Tibial nerve (tissue), 4 donors: ENCODE results near the gene DCDC1. TPM values are rescaled to one million over a fixed set of nuclear protein-coding genes. Genes with fewer than 3 reads are reported as not detected.

Experiments
- DNase-seq, 2 donors: peaks; one replicate each; pipeline ENCODE4 v3.0.0-alpha.2; 2019; ENCODE audit warnings: low spot score in 2 of 2
- H3K27ac ChIP-seq, 4 donors: fragments of 200-600 bp; sonication (generic) in 3 of 4; one replicate each; pipeline ENCODE4 v1.5.1; 2017 to 2019; ENCODE audit warnings: mild to moderate bottlenecking in 1 of 4
- H3K27me3 ChIP-seq, 2 donors: fragments of 200-600 bp; sonication (generic) in 1 of 2; one replicate each; pipeline versions ENCODE4 v1.5.1 to v1.6.0; 2017 to 2019
- H3K36me3 ChIP-seq, 3 donors: fragments of 200-600 bp; sonication (generic); one replicate each; pipeline ENCODE4 v1.5.1; 2018 to 2019
- H3K4me1 ChIP-seq, 4 donors: fragments of 200-600 bp; sonication (generic) in 3 of 4; one replicate each; pipeline ENCODE4 v1.5.1; 2017 to 2019
- H3K4me3 ChIP-seq, 4 donors: fragments of 200-600 bp; sonication (generic) in 3 of 4; one replicate each; pipeline ENCODE4 v1.5.1; 2017 to 2019; ENCODE audit warnings: mild to moderate bottlenecking in 1 of 4, moderate library complexity in 1 of 4
- H3K9me3 ChIP-seq, 4 donors: fragments of 200-600 bp; sonication (generic) in 3 of 4; one replicate each; pipeline ENCODE4 v1.5.1; 2017 to 2019
- CTCF ChIP-seq, 5 experiments: fragments of 200-600 bp in 3 of 5; fragments of 450-650 bp in 2 of 5; sonication (generic) in 3 of 5; IDR thresholded peaks; one replicate each; pipeline ENCODE4 v1.5.1; 2016 to 2019; ENCODE audit warnings: antibody characterized with exemption in 5 of 5, mild to moderate bottlenecking in 3 of 5, moderate library complexity in 2 of 5
- EP300 ChIP-seq, 2 donors: sonication (generic); formaldehyde crosslinking; IDR thresholded peaks; one replicate each; pipeline ENCODE4 v1.6.1; 2017; ENCODE audit warnings: antibody characterized with exemption in 2 of 2, mild to moderate bottlenecking in 1 of 2
- POLR2A ChIP-seq, 2 donors: fragments of 450-650 bp; IDR thresholded peaks; one replicate each; pipeline ENCODE4 v1.6.1; 2017; ENCODE audit warnings: antibody characterized with exemption in 2 of 2, mild to moderate bottlenecking in 2 of 2, moderate library complexity in 2 of 2
- WGBS, 2 donors: methylation state at CpG; one replicate each; pipeline ENCODE4 v1.1.5; 2018; 5-methylcytosine and 5-hydroxymethylcytosine counted together
- total RNA-seq, 4 donors: library from RNA; depleted of rRNA; stranded (reverse); fragments of >200 nt; gene quantifications; one replicate each; pipeline ENCODE4 v1.1.0, GENCODE V29; 2016

The DCDC1 gene
- total RNA-seq, 4 donors from 2014 or later: 1.1 to 6.1 (median 1.9) TPM

- DNase-seq: no peak
- Histone ChIP-seq H3K27ac (no peak overlapping the region), H3K27me3 (no peaks in the 10 kb centered on the region), H3K4me3 (no peak overlapping the region), H3K36me3 (no peaks in the 10 kb centered on the region), H3K9me3 (no peaks in the 10 kb centered on the region), H3K4me1 (no peaks in the 10 kb centered on the region)
- 89 to 92% methylated on average over 3 of the region's 3 CpGs for WGBS, 2 donors
- TF ChIP-seq EP300 (IDR thresholded peaks at IDR 0.05) (no peak), POLR2A (IDR thresholded peaks at IDR 0.05) (no peak), CTCF (IDR thresholded peaks at IDR 0.05) (no peak)
Measured at GRCh38 chr11:30926130-30926529, 443.4 kb downstream of the DCDC1 start.

GRCh38 chr11:30921811-30922210 lies 447.7 kb downstream of the DCDC1 start:
- Histone ChIP-seq H3K4me3 (no peak overlapping the region), H3K9me3 (no peaks in the 10 kb centered on the region), H3K27ac (no peak overlapping the region), H3K36me3 (no peaks in the 10 kb centered on the region), H3K27me3 (no peaks in the 10 kb centered on the region), H3K4me1 (no peaks in the 10 kb centered on the region)
- no peak for DNase-seq
- no peak for TF ChIP-seq POLR2A (IDR thresholded peaks at IDR 0.05)
- TF ChIP-seq EP300 (IDR thresholded peaks at IDR 0.05): no peak
- TF ChIP-seq CTCF (IDR thresholded peaks at IDR 0.05): no peak
- 62 to 72% methylated on average over 3 of the region's 3 CpGs for WGBS, 2 donors

GRCh38 chr11:30919389-30920152 lies 450.0 kb downstream of the DCDC1 start:
- DNase-seq: no peak
- Histone ChIP-seq H3K27ac (peak overlapping the region in 2 of 4 donors; percentile 20 to 72), H3K36me3 (no peaks in the 10 kb centered on the region), H3K9me3 (no peaks in the 10 kb centered on the region), H3K4me1 (no peaks in the 10 kb centered on the region), H3K4me3 (no peak overlapping the region), H3K27me3 (no peaks in the 10 kb centered on the region)
- 24 to 27% methylated on average over 8 of the region's 8 CpGs for WGBS, 2 donors
- TF ChIP-seq EP300 (IDR thresholded peaks at IDR 0.05): no peak

GRCh38 chr11:30917859-30918478 lies 451.6 kb downstream of the DCDC1 start:
- Histone ChIP-seq H3K27ac (no peak overlapping the region), H3K27me3 (no peaks in the 10 kb centered on the region), H3K9me3 (no peaks in the 10 kb centered on the region), H3K4me3 (no peak overlapping the region), H3K4me1 (peaks cover 0 to 7% (median 0%) of the 10 kb centered on the region in 4 donors), H3K36me3 (no peaks in the 10 kb centered on the region)
- WGBS, 2 donors: 14 to 19% methylated on average over 6 of the region's 6 CpGs
- TF ChIP-seq CTCF (IDR thresholded peaks at IDR 0.05) (peak; percentile 51 to 64 (median 54)), EP300 (IDR thresholded peaks at IDR 0.05) (no peak)
- DNase-seq: peak in 1 of 2 donors; percentile 66

- no peaks in the 10 kb centered on the region for H3K9me3 ChIP-seq
- H3K4me3 ChIP-seq: no peak overlapping the region
- no peaks in the 10 kb centered on the region for H3K36me3 ChIP-seq
- peaks cover 0 to 7% (median 0%) of the 10 kb centered on the region in 4 donors for H3K4me1 ChIP-seq
- 74 to 78% methylated on average over 2 of the region's 2 CpGs for whole genome bisulfite sequencing, 2 donors
- no peak for DNase-seq
- no peak overlapping the region for H3K27ac ChIP-seq
- TF ChIP-seq CTCF (IDR thresholded peaks at IDR 0.05) (no peak), EP300 (IDR thresholded peaks at IDR 0.05) (no peak), POLR2A (IDR thresholded peaks at IDR 0.05) (no peak)
- no peaks in the 10 kb centered on the region for H3K27me3 ChIP-seq
Measured at GRCh38 chr11:30917266-30917665, 452.3 kb downstream of the DCDC1 start.
